HS-27A (cell line): ENCODE measurements around the gene TBC1D5.

Experiments
- DNase-seq: peaks from one replicate; pipeline ENCODE4 v3.0.0-alpha.2; 2012; ENCODE audit warnings: low read depth, missing footprints

Gene TBC1D5

GRCh38 chr3:17217588-17217987 lies 524.8 kb downstream of the TBC1D5 start:
- no peak for DNase-seq

GRCh38 chr3:17213102-17213501 lies 529.3 kb downstream of the TBC1D5 start:
- no peak for DNase-seq

- no peak for DNase-seq
These were observed 534.5 kb downstream of the TBC1D5 start for GRCh38 chr3:17207979-17208378.

GRCh38 chr3:17207019-17207418 lies 535.4 kb downstream of the TBC1D5 start:
- no peak for DNase-seq

GRCh38 chr3:17204049-17204650 lies 538.3 kb downstream of the TBC1D5 start:
- DNase-seq, result no peak

- no peak for DNase-seq
These were observed 540.9 kb downstream of the TBC1D5 start for GRCh38 chr3:17201538-17201937.

GRCh38 chr3:17195856-17196604 lies 546.4 kb downstream of the TBC1D5 start:
- DNase-seq, result no peak

- DNase-seq, result no peak
These were observed 547.2 kb downstream of the TBC1D5 start for GRCh38 chr3:17195192-17195611.

- no peak for DNase-seq
These were observed 548.3 kb downstream of the TBC1D5 start for GRCh38 chr3:17194116-17194515.

GRCh38 chr3:17192995-17193394 lies 549.4 kb downstream of the TBC1D5 start:
- DNase-seq, result no peak

GRCh38 chr3:17190353-17191078 lies 551.9 kb downstream of the TBC1D5 start:
- DNase-seq, result no peak

GRCh38 chr3:17188378-17188777 lies 554.1 kb downstream of the TBC1D5 start:
- no peak for DNase-seq

- no peak for DNase-seq
These were observed 554.7 kb downstream of the TBC1D5 start for GRCh38 chr3:17187589-17188184.

GRCh38 chr3:17183951-17184550 lies 558.4 kb downstream of the TBC1D5 start:
- peak; percentile 23 for DNase-seq

- no peak for DNase-seq
These were observed 560.3 kb downstream of the TBC1D5 start for GRCh38 chr3:17182166-17182565.

GRCh38 chr3:17181413-17181907 lies 561.0 kb downstream of the TBC1D5 start:
- no peak for DNase-seq

GRCh38 chr3:17179381-17180205 lies 562.8 kb downstream of the TBC1D5 start:
- no peak for DNase-seq

GRCh38 chr3:17176757-17177156 lies 565.7 kb downstream of the TBC1D5 start:
- no peak for DNase-seq

- peak; percentile 88 for DNase-seq
These were observed 567.1 kb downstream of the TBC1D5 start for GRCh38 chr3:17175187-17175807.

GRCh38 chr3:17166369-17166768 lies 576.1 kb downstream of the TBC1D5 start:
- no peak for DNase-seq

GRCh38 chr3:17162116-17162515 lies 580.3 kb downstream of the TBC1D5 start:
- no peak for DNase-seq
